Breast epithelium (tissue), 4 donors: ENCODE results near the gene SPARC. TPM values are rescaled to one million over a fixed set of nuclear protein-coding genes. Genes with fewer than 3 reads are reported as not detected.
"Not testable (repeated sequence)": the region's sequence is repeated elsewhere in the genome, so short reads cannot be mapped to it uniquely, and the experiment has no call there.

Experiments used
- DNase-seq, 2 donors: peaks; one replicate each; pipeline ENCODE4 v3.0.0-alpha.2; 2019; ENCODE audit warnings: low spot score in 2 of 2
- H3K27ac ChIP-seq, 2 donors: fragments of 200-600 bp; sonication (generic) in 1 of 2; one replicate each; pipeline ENCODE4 v1.5.1; 2016 to 2019; ENCODE audit warnings: mild to moderate bottlenecking in 1 of 2
- H3K27me3 ChIP-seq, 2 donors: fragments of 200-600 bp; sonication (generic) in 1 of 2; one replicate each; pipeline versions ENCODE4 v1.5.1 to v1.6.0; 2017 to 2019; ENCODE audit warnings: control low read depth in 1 of 2, mild to moderate bottlenecking in 1 of 2
- H3K36me3 ChIP-seq: fragments of 200-600 bp; one replicate; pipeline ENCODE4 v1.5.1; 2019
- H3K4me1 ChIP-seq, 2 donors: fragments of 200-600 bp; sonication (generic); one replicate each; pipeline ENCODE4 v1.5.1; 2016 to 2019; ENCODE audit warnings: control low read depth in 1 of 2
- H3K4me3 ChIP-seq, 3 donors: fragments of 200-600 bp; sonication (generic); 1 replicate in 2 of 3; 2 replicates in 1 of 3; pipeline ENCODE4 v1.5.1; 2016 to 2019; ENCODE audit warnings: mild to moderate bottlenecking in 3 of 3, moderate library complexity in 2 of 3
- H3K9me3 ChIP-seq, 2 donors: fragments of 200-600 bp; sonication (generic) in 1 of 2; one replicate each; pipeline ENCODE4 v1.5.1; 2016 to 2019; ENCODE audit warnings: control low read depth in 1 of 2
- CTCF ChIP-seq, 3 donors: fragments of 450-650 bp; IDR thresholded peaks; one replicate each; pipeline ENCODE4 v1.5.1; 2016 to 2017; ENCODE audit warnings: antibody characterized with exemption in 3 of 3, mild to moderate bottlenecking in 3 of 3, moderate library complexity in 3 of 3
- POLR2A ChIP-seq: fragments of 450-650 bp; IDR thresholded peaks from one replicate; pipeline ENCODE4 v1.6.1; 2016; ENCODE audit warnings: antibody characterized with exemption, mild to moderate bottlenecking, moderate library complexity
- POLR2AphosphoS5 ChIP-seq, 3 donors: sonication (generic); formaldehyde crosslinking; IDR thresholded peaks; one replicate each; pipeline ENCODE4 v1.6.1; 2017; ENCODE audit warnings: antibody characterized with exemption in 3 of 3
- intact Hi-C: fragments of 100-400 bp; cut with DNase I; formaldehyde crosslinking; loops from one replicate; pipeline ENCODE4 v1.15.1; 2023; ENCODE audit warnings: low total_unique reads
- total RNA-seq, 3 donors: library from RNA; depleted of rRNA; stranded (reverse); fragments of >200 nt; gene quantifications; one replicate each; pipeline ENCODE4 v1.1.0, GENCODE V29; 2016

Gene SPARC
- total RNA-seq, 3 donors from 2014 or later, result 220 to 2,507 (median 295) TPM

- H3K9me3 ChIP-seq, result no peaks in the 10 kb centered on the region
- no peak overlapping the region for H3K27ac ChIP-seq
- peaks cover 0 to 6% of the 10 kb centered on the region in 2 donors for H3K4me1 ChIP-seq
- no peak overlapping the region for H3K4me3 ChIP-seq
- H3K36me3 ChIP-seq, result no peaks in the 10 kb centered on the region
- no peaks in the 10 kb centered on the region for H3K27me3 ChIP-seq
- DNase-seq, result no peak
- intact Hi-C loops, result loop anchor here (1.0 kb wide), 1 partner anchor 18 kb away; no protein-coding TSS in a partner anchor
- no peak for TF ChIP-seq CTCF (IDR thresholded peaks at IDR 0.05)
- TF ChIP-seq POLR2A, result no peak
- no peak for TF ChIP-seq POLR2AphosphoS5 (IDR thresholded peaks at IDR 0.05)
Observed at GRCh38 chr5:151703780-151704179, 17.1 kb upstream of the SPARC start.

GRCh38 chr5:151703227-151703626 lies 16.5 kb upstream of the SPARC start:
- H3K4me1 ChIP-seq, result peaks cover 0 to 7% of the 10 kb centered on the region in 2 donors
- no peak for DNase-seq
- H3K9me3 ChIP-seq, result no peaks in the 10 kb centered on the region
- intact Hi-C loops, result loop anchor here (1.0 kb wide), 1 partner anchor 18 kb away; no protein-coding TSS in a partner anchor
- H3K27me3 ChIP-seq, result no peaks in the 10 kb centered on the region
- H3K36me3 ChIP-seq, result no peaks in the 10 kb centered on the region
- H3K4me3 ChIP-seq, result no peak overlapping the region
- no peak overlapping the region for H3K27ac ChIP-seq
- TF ChIP-seq POLR2A (no peak), CTCF (IDR thresholded peaks at IDR 0.05) (no peak), POLR2AphosphoS5 (IDR thresholded peaks at IDR 0.05) (no peak)

GRCh38 chr5:151700820-151701219 lies 14.1 kb upstream of the SPARC start:
- Histone ChIP-seq H3K4me1 (peaks cover 0 to 7% of the 10 kb centered on the region in 2 donors), H3K27ac (no peak overlapping the region), H3K9me3 (no peaks in the 10 kb centered on the region), H3K27me3 (no peaks in the 10 kb centered on the region), H3K4me3 (no peak overlapping the region), H3K36me3 (no peaks in the 10 kb centered on the region)
- no peak for TF ChIP-seq POLR2AphosphoS5 (IDR thresholded peaks at IDR 0.05)
- TF ChIP-seq POLR2A, result no peak
- no peak for DNase-seq
- intact Hi-C loops, result no loop called here

- Histone ChIP-seq H3K4me3 (no peak overlapping the region), H3K27ac (no peak overlapping the region), H3K27me3 (no peaks in the 10 kb centered on the region), H3K36me3 (no peaks in the 10 kb centered on the region), H3K4me1 (peaks cover 0 to 7% of the 10 kb centered on the region in 2 donors), H3K9me3 (no peaks in the 10 kb centered on the region)
- TF ChIP-seq CTCF (IDR thresholded peaks at IDR 0.05), result no peak
- DNase-seq, result no peak
- intact Hi-C loops, result no loop called here
Observed at GRCh38 chr5:151700296-151700695, 13.6 kb upstream of the SPARC start.

GRCh38 chr5:151699071-151699901 lies 12.6 kb upstream of the SPARC start:
- peaks cover 0 to 7% of the 10 kb centered on the region in 2 donors for H3K4me1 ChIP-seq
- peak in 2 of 3 donors; percentile 38 to 44 for TF ChIP-seq POLR2AphosphoS5 (IDR thresholded peaks at IDR 0.05)
- no peak for TF ChIP-seq POLR2A
- H3K27ac ChIP-seq, result peak overlapping the region; percentile 83 to 93
- H3K27me3 ChIP-seq, result no peaks in the 10 kb centered on the region
- no peaks in the 10 kb centered on the region for H3K36me3 ChIP-seq
- DNase-seq, result peak in 1 of 2 donors; percentile 65
- H3K4me3 ChIP-seq, result peak overlapping the region in 1 of 3 donors; percentile 44
- no peaks in the 10 kb centered on the region for H3K9me3 ChIP-seq
- intact Hi-C loops, result no loop called here

- intact Hi-C loops, H3K4me3 ChIP-seq, H3K27me3 ChIP-seq, H3K4me1 ChIP-seq, H3K9me3 ChIP-seq, DNase-seq, H3K36me3 ChIP-seq: not testable (repeated sequence)
- H3K27ac ChIP-seq, result peak overlapping the region in 1 of 2 donors; percentile 83
Observed at GRCh38 chr5:151698081-151698480, 11.4 kb upstream of the SPARC start.
